ENCODE measurements around the gene CCDC112.

- TF ChIP-seq ESRRG (CRISPR knock-in tag; IDR thresholded peaks at IDR 0.05) (no peak), TOX (CRISPR knock-in tag; IDR thresholded peaks at IDR 0.05; ENCODE audit: borderline replicate concordance) (no peak), BACH2 (CRISPR knock-in tag; IDR thresholded peaks at IDR 0.05; ENCODE audit: borderline replicate concordance) (no peak), PATZ1 (CRISPR knock-in tag; IDR thresholded peaks at IDR 0.05; ENCODE audit: borderline replicate concordance) (no peak), ZC3H10 (CRISPR knock-in tag; IDR thresholded peaks at IDR 0.05) (no peak), SNAI2 (CRISPR knock-in tag; IDR thresholded peaks at IDR 0.05) (no peak)
These were observed 46.3 kb upstream of the CCDC112 start for GRCh38 chr5:115342590-115343377.

Data from SK-N-SH treated with all-trans-retinoic acid at 6 μM for 48 hours (cell line).